Activated T-helper 1 cell treated with anti-CD3 and anti-CD28 coated beads, Interleukin-12 subunit alpha, Interleukin-12 subunit beta, Interleukin-2, Interleukin-4 antibody, amounts not matched to agents 30 ng/mL and 10 ng/mL and 1 ng/mL, durations not matched to agents 14 hours and 24 hours and 36 hours (primary cell): Measurements from ENCODE around the gene TAF11L6. TPM values are rescaled to one million over a fixed set of nuclear protein-coding genes. Genes with fewer than 3 reads are reported as not detected.
"Not testable (repeated sequence)": the region's sequence is repeated elsewhere in the genome, so short reads cannot be mapped to it uniquely, and the experiment has no call there.

Experiments used
- DNase-seq: peaks from one replicate; pipeline ENCODE4 v3.0.0; 2021; ENCODE audit warnings: low spot score
- H3K27ac Mint-ChIP-seq: one replicate; pipeline ENCODE4 v1.8.0; 2021; ENCODE audit warnings: mild to moderate bottlenecking, mixed read lengths
- H3K27me3 Mint-ChIP-seq: one replicate; pipeline ENCODE4 v1.8.0; 2022; ENCODE audit warnings: mild to moderate bottlenecking, moderate library complexity, mixed read lengths; ENCODE audit not compliant: insufficient read depth
- H3K36me3 Mint-ChIP-seq: one replicate; pipeline ENCODE4 v1.8.0; 2021; ENCODE audit warnings: low read depth, mixed read lengths
- H3K4me1 Mint-ChIP-seq: one replicate; pipeline ENCODE4 v1.8.0; 2021; ENCODE audit warnings: low read depth, mixed read lengths
- H3K4me3 Mint-ChIP-seq: one replicate; pipeline ENCODE4 v1.8.0; 2021; ENCODE audit warnings: mild to moderate bottlenecking, moderate library complexity, mixed read lengths
- H3K9me3 Mint-ChIP-seq: one replicate; pipeline ENCODE4 v1.8.0; 2021; ENCODE audit warnings: mixed read lengths
- intact Hi-C: fragments of 100-400 bp; cut with micrococcal nuclease; formaldehyde crosslinking; loops from one replicate; pipeline ENCODE4 v1.15.1; 2024
- total RNA-seq: library from RNA; stranded (reverse); gene quantifications from 2 replicates; pipeline ENCODE4 v1.2.3, GENCODE V29; 2022

The TAF11L6 gene
- not detected in 2 replicates for total RNA-seq

- H3K4me3 Mint-ChIP-seq, intact Hi-C loops: not testable (repeated sequence)
Observed at GRCh38 chr5:17528369-17528768, at the start of gene TAF11L6. TSS of gene TAF11L6 (plus strand) at chr5:17528669.

GRCh38 chr5:17481378-17481777 lies 47.1 kb upstream of the TAF11L6 start:
- Mint-ChIP-seq H3K4me1 (no peaks in the 10 kb centered on the region), H3K36me3 (no peaks in the 10 kb centered on the region), H3K4me3 (no peak overlapping the region), H3K9me3 (no peaks in the 10 kb centered on the region), H3K27me3 (no peaks in the 10 kb centered on the region), H3K27ac (no peak overlapping the region)
- DNase-seq = no peak
- intact Hi-C loops = no loop called here

More at GRCh38 chr5:17528369-17528768, at the start of gene TAF11L6:
- not testable (repeated sequence) for H3K9me3 Mint-ChIP-seq, DNase-seq, H3K27ac Mint-ChIP-seq, H3K36me3 Mint-ChIP-seq, H3K4me1 Mint-ChIP-seq, H3K27me3 Mint-ChIP-seq

GRCh38 chr5:17482790-17483189 lies 45.7 kb upstream of the TAF11L6 start:
- intact Hi-C loops = no loop called here
- Mint-ChIP-seq H3K36me3 (no peaks in the 10 kb centered on the region), H3K4me3 (no peak overlapping the region), H3K27me3 (no peaks in the 10 kb centered on the region), H3K27ac (no peak overlapping the region), H3K4me1 (no peaks in the 10 kb centered on the region), H3K9me3 (no peaks in the 10 kb centered on the region)
- DNase-seq = no peak

GRCh38 chr5:17486464-17487173 lies 41.9 kb upstream of the TAF11L6 start:
- H3K4me3 Mint-ChIP-seq, H3K36me3 Mint-ChIP-seq, DNase-seq, H3K27ac Mint-ChIP-seq, H3K4me1 Mint-ChIP-seq, intact Hi-C loops, H3K27me3 Mint-ChIP-seq: not testable (repeated sequence)
- peaks cover 11% of the 10 kb centered on the region for H3K9me3 Mint-ChIP-seq

- H3K4me1 Mint-ChIP-seq = no peaks in the 10 kb centered on the region
- H3K4me3 Mint-ChIP-seq = no peak overlapping the region
- H3K27ac Mint-ChIP-seq = no peak overlapping the region
- peaks cover 11% of the 10 kb centered on the region for H3K9me3 Mint-ChIP-seq
- no peaks in the 10 kb centered on the region for H3K36me3 Mint-ChIP-seq
- DNase-seq = no peak
- no peaks in the 10 kb centered on the region for H3K27me3 Mint-ChIP-seq
- intact Hi-C loops = no loop called here
Observed at GRCh38 chr5:17487174-17487512, 41.3 kb upstream of the TAF11L6 start.

GRCh38 chr5:17491257-17491656 lies 37.2 kb upstream of the TAF11L6 start:
- H3K4me1 Mint-ChIP-seq, H3K27me3 Mint-ChIP-seq, H3K4me3 Mint-ChIP-seq, H3K27ac Mint-ChIP-seq, DNase-seq, H3K36me3 Mint-ChIP-seq, intact Hi-C loops: not testable (repeated sequence)
- H3K9me3 Mint-ChIP-seq = peaks cover 19% of the 10 kb centered on the region

- Mint-ChIP-seq H3K27ac (no peak overlapping the region), H3K9me3 (peaks cover 19% of the 10 kb centered on the region), H3K27me3 (no peaks in the 10 kb centered on the region), H3K4me1 (no peaks in the 10 kb centered on the region), H3K4me3 (no peak overlapping the region), H3K36me3 (no peaks in the 10 kb centered on the region)
- intact Hi-C loops = no loop called here
- no peak for DNase-seq
Observed at GRCh38 chr5:17492770-17493169, 35.7 kb upstream of the TAF11L6 start.

- Mint-ChIP-seq H3K27me3 (no peaks in the 10 kb centered on the region), H3K4me1 (no peaks in the 10 kb centered on the region), H3K36me3 (no peaks in the 10 kb centered on the region), H3K9me3 (peaks cover 15% of the 10 kb centered on the region), H3K27ac (no peak overlapping the region), H3K4me3 (no peak overlapping the region)
- no peak for DNase-seq
- intact Hi-C loops = no loop called here
Observed at GRCh38 chr5:17497446-17497845, 31.0 kb upstream of the TAF11L6 start.

GRCh38 chr5:17497931-17498330 lies 30.5 kb upstream of the TAF11L6 start, which contains the start of gene TAF11L2:
TSS of gene TAF11L2 (plus strand) at chr5:17498231.
- H3K4me1 Mint-ChIP-seq, H3K27me3 Mint-ChIP-seq, intact Hi-C loops, H3K4me3 Mint-ChIP-seq, H3K36me3 Mint-ChIP-seq, H3K27ac Mint-ChIP-seq, DNase-seq: not testable (repeated sequence)
- H3K9me3 Mint-ChIP-seq = peaks cover 10% of the 10 kb centered on the region

- Mint-ChIP-seq H3K4me3 (no peak overlapping the region), H3K4me1 (no peaks in the 10 kb centered on the region), H3K36me3 (no peaks in the 10 kb centered on the region), H3K27me3 (no peaks in the 10 kb centered on the region), H3K27ac (no peak overlapping the region), H3K9me3 (peaks cover 9% of the 10 kb centered on the region)
- no peak for DNase-seq
- intact Hi-C loops = no loop called here
Observed at GRCh38 chr5:17511775-17512325, 16.6 kb upstream of the TAF11L6 start.

- H3K4me3 Mint-ChIP-seq, H3K27me3 Mint-ChIP-seq, H3K9me3 Mint-ChIP-seq, DNase-seq, intact Hi-C loops, H3K4me1 Mint-ChIP-seq, H3K27ac Mint-ChIP-seq, H3K36me3 Mint-ChIP-seq: not testable (repeated sequence)
Observed at GRCh38 chr5:17517526-17517925, 10.9 kb upstream of the TAF11L6 start.

GRCh38 chr5:17518067-17518466 lies 10.4 kb upstream of the TAF11L6 start, which contains the start of gene TAF11L3:
TSS of gene TAF11L3 (plus strand) at chr5:17518367.
- intact Hi-C loops, H3K9me3 Mint-ChIP-seq, H3K4me3 Mint-ChIP-seq, H3K27me3 Mint-ChIP-seq, H3K27ac Mint-ChIP-seq, H3K4me1 Mint-ChIP-seq, DNase-seq, H3K36me3 Mint-ChIP-seq: not testable (repeated sequence)

GRCh38 chr5:17519508-17519907 lies 9.0 kb upstream of the TAF11L6 start:
- H3K4me3 Mint-ChIP-seq, H3K36me3 Mint-ChIP-seq, H3K9me3 Mint-ChIP-seq, H3K27me3 Mint-ChIP-seq, intact Hi-C loops, H3K4me1 Mint-ChIP-seq, DNase-seq, H3K27ac Mint-ChIP-seq: not testable (repeated sequence)

GRCh38 chr5:17521501-17521900 lies 7.0 kb upstream of the TAF11L6 start, which contains the start of gene TAF11L4:
TSS of gene TAF11L4 (plus strand) at chr5:17521801.
- H3K4me3 Mint-ChIP-seq, intact Hi-C loops, H3K36me3 Mint-ChIP-seq, H3K9me3 Mint-ChIP-seq, H3K27ac Mint-ChIP-seq, H3K27me3 Mint-ChIP-seq, DNase-seq, H3K4me1 Mint-ChIP-seq: not testable (repeated sequence)
